ELR (cell line): Measurements from ENCODE around the gene STPG1.
A peak's percentile ranks its signal among the peaks of the same experiment; 100 is the strongest.
"Not testable (repeated sequence)": the region's sequence is repeated elsewhere in the genome, so short reads cannot be mapped to it uniquely, and the experiment has no call there.

ENCODE experiments used
- DNase-seq: peaks from one replicate; pipeline ENCODE4 v3.0.0-alpha.2; 2015; ENCODE audit warnings: low read depth

STPG1 gene

DNA sequence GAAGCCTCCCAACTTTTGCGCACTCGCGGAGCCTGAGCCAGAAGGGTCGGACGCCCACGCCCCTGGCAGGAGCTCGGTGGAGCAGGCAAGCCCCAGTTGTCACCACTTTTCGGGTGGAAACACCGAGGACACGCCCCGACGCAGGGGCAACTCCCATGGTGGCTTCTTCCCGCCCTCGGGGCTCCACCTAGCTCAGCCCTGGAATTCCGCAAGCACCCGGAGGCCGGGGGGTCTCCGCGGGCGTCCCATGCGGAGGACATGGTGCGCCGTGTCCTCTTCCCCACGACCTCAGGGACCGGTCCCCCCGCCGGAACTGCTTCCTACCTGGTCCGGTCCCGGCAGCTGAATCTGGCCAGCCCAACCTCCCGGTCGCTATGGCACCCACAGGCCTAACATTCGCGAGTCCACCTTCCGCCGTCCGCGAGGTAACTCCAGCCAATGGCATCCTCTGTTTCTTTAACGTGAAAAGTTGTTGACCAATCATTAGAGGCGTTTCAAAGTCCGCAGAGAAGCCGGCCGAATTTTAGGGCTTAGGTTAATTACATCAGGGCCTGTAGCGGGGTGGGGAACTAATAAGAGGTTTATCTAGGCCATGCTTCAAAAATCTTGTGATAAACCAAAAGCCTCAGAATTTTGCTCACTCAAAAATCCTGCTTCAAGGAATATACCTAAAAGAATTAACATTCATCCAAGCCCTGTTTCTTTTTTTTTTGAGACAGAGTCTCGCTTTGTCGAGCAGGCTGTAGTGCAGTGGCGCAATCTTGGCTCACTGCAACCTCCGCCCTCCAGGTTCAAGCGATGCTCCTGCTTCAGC lies at the start of gene STPG1:
Gene STPG1, minus strand, starts transcription at position 433 of the 814 bp plus-strand sequence. CDS start 12,394 bp downstream, outside the sequence.
- peak; percentile 84 for DNase-seq

DNA sequence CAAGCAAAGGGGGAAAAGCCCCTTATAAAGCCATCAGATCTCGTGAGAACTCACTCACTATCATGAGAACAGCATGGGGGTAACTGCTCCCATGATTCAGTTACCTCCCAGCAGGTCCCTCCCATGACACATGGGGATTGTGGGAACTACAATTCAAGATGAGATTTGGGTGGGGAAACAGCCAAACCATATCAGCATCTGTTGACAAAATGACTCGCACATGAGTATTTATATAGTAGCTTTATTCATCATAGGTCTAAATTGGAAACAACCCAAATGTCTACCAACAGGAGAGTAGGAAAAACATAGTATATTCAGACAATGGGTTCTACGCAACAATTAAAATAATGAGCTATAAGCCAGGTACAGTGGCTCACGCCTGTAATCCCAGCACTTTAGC lies 48.5 kb upstream of the STPG1 start:
- peak; percentile 77 for DNase-seq

- no peak for DNase-seq
These were observed 46.1 kb upstream of the STPG1 start for GRCh38 chr1:24459551-24460266.

DNA sequence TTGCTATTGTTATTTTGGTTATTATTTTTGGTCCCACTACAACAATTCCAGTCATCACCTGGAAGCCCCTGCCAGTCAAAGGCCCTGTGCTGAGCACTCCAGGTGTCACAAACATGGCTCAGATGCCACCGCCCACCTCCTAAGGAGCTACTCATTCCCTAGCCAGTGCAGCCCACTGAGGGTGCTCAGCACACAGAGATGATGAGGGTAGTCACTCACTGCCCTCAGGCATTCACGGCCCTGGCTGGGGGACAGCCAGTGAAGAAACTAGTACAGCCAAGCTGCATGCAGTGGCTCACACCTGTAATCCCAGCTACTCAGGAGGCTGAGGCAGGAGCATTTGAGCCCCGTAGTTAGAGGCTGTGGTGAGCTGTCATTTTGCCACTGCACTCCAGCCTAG lies 44.3 kb upstream of the STPG1 start:
- peak; percentile 9 for DNase-seq

DNA sequence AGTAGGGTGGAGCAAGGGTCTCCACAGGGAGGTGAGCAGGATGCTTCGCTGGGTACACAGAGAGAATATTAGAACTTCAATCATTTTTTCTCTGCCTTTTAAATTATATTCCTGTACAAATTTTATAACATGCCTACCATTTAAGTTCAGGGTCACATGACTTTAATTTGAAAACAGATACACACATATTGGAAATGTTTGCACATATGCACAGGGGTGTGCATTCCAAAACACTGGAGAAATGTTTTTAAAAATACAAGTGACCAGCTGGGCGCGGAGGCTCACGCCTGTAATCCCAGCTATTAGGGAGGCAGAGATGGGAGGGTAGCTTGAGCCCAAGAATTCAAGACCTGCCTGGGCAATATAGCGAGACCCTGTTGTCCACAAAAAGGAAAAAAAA lies 41.7 kb upstream of the STPG1 start:
- no peak for DNase-seq

DNA sequence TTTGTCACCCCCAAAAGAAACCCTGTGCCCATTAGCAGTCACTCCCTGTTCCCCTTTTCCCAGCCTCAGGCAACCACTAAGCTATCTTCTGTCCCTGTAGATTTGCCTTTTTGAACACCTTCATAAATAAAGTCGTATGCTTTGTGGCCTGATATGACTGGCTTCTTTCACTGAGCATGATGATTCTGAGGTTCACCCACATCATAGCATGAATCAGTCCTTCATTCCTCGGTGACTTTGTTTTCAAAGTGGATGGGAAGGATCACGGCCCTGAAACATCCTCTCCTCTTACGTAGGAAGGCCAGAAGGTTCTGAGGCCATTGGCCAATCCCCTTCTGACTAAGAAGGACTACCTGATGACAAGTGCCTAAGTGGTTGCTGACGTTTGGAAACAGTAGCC lies 41.1 kb upstream of the STPG1 start:
- peak; percentile 9 for DNase-seq

- DNase-seq: no peak
These were observed 39.4 kb upstream of the STPG1 start for GRCh38 chr1:24452922-24453485.

- DNase-seq: no peak
These were observed 38.2 kb upstream of the STPG1 start for GRCh38 chr1:24451746-24452145.

- DNase-seq: no peak
These were observed 37.3 kb upstream of the STPG1 start for GRCh38 chr1:24450857-24451397.

GRCh38 chr1:24450316-24450715 lies 36.7 kb upstream of the STPG1 start:
- no peak for DNase-seq

DNA sequence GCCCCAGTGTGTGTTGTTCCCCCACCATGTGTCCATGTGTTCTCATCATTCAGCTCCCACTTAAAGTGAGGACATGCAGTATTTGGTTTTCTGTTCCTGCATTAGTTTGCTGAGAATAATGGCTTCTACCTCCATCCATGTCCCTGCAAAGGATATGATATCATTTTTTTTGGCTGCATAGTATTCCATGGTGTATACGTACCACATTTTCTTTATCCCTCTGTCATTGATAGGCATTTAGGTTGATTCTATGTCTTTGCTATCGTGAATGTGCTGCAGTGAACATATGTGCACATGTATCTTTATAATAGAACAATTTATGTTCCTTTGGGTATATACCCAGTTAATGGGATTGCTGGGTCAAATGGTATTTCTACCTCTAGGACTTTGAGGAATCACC lies 32.9 kb upstream of the STPG1 start:
- not testable (repeated sequence) for DNase-seq

- DNase-seq: no peak
These were observed 29.7 kb upstream of the STPG1 start for GRCh38 chr1:24443241-24443656.

DNA sequence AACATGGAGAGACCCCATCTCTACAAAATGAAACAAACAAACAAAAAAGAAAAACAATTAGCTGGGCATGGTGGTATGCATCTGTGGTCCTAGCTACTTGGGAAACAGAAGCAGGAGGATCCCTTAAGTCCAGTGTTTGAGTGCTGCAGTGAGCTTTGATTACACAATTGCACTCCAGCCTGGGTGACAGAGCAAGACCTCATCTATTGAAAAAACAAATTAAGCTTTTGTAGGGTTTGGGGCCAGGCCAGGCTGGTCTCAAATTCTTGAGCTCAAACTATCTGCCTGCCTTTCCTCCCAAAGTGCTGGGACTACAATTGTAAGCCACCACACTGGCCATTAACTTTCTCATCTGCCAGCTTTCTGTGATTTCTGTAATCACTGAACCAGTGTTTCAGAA lies 29.2 kb upstream of the STPG1 start:
- no peak for DNase-seq

DNA sequence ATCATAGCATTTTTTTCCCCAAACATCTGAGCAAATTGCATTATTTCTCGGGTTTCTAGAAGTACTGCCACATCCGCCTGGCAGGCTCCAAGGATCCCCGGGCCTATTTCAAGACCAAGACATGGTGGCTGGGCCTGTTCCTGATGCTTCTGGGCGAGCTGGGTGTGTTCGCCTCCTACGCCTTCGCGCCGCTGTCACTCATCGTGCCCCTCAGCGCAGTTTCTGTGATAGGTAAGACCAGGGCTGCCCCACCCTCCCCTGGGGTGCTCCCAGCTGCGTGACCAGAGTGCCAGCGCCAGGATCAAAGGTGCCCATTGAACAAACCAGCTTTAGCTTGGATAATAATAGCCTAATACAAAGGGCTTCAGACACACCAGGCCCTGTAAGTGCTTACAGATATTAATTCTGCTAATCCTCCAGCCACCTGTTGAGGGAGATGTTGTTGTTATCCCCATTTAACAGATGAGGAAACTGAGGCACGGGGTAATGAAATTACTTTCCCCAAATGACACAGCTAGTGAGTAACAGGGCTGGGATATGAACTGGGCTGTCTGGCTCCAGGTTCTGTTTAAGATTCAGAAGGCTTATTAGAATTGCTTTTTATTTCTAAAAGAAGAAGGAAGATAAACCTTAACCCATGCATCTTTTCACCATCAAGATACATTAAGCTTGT lies 28.6 kb upstream of the STPG1 start:
- no peak for DNase-seq

- no peak for DNase-seq
These were observed 27.9 kb upstream of the STPG1 start for GRCh38 chr1:24441480-24441879.

- DNase-seq: no peak
These were observed 26.9 kb upstream of the STPG1 start for GRCh38 chr1:24440436-24440835.

DNA sequence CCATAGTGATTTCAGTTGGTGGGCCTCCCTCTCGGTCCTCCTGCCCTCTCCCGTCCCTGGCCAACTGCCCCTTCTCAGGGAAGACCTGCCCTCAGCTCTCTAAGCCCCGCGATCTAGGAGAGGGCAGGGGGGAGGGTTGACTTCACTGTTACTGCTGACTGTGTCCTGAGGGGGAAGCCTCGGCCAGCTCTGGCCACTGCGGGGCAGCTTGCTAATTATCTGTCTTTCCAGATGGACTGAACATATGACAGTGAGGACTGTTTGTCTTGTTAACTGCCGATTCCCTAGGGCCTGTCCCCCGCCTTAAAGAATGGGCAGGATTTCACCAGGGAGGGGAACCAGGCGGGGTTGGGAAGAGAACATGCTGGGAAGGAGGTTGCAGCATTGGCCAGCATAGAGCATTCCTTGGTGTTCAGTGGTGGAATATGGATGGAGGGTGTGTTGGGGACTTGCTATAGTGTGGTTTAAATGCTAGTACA lies 24.9 kb upstream of the STPG1 start:
- no peak for DNase-seq

DNA sequence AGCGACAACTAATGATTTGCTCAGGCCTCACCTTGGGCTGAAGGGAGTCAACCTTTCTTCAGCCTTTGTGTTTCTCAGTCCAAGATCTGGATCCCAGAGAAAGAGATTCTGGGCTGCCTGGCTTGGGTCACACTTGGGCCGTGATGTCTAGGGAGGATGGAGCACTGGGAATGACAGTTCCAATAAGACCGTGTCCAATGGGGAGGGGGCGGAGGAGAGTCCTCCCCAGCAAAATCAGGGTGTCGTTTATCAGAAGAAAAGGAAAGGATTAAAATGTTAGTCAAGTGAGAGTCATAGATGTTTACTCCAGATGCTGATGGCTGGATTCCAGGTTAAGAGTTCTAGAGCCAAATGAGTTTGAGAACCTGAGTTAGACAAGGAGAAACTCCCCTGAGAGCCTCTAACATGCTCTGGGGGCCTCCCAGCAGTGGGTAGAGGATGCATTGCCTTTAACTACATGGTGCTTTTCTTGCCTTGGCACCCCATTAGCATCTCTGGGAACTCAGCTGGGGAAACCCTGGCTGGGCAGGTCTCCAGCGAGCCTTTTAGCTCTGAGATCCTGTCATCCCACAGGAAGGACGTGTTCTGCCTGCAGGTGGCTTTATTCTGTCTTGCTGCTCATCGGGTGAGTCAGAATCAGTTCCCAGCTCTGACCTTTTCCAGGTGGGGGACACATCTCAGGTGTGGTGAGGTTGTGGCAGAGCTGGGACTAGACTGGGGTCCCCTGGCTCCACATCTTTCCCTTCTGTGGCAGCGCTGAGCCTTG lies 24.2 kb upstream of the STPG1 start:
- peak; percentile 25 for DNase-seq

GRCh38 chr1:24435782-24436365 lies 22.3 kb upstream of the STPG1 start:
- no peak for DNase-seq

- DNase-seq: no peak
These were observed 13.9 kb upstream of the STPG1 start for GRCh38 chr1:24427545-24427862.
